Measurements from ENCODE around the gene TTC24.
A peak's percentile ranks its signal among the peaks of the same experiment; 100 is the strongest.
"Not testable (repeated sequence)": the region's sequence is repeated elsewhere in the genome, so short reads cannot be mapped to it uniquely, and the experiment has no call there.

Gene TTC24

GRCh38 chr1:156624814-156625435 lies 45.4 kb downstream of the TTC24 start:
- no peak for TF ChIP-seq ZFX (IDR thresholded peaks at IDR 0.05)
- no peak for TF ChIP-seq CTCF (conservative IDR thresholded peaks at IDR 0.05)
- no peak overlapping the region for H3K27ac ChIP-seq

GRCh38 chr1:156625436-156626078 lies 46.0 kb downstream of the TTC24 start:
- no peak for TF ChIP-seq ZFX (IDR thresholded peaks at IDR 0.05)
- peak; percentile 95 for TF ChIP-seq CTCF (conservative IDR thresholded peaks at IDR 0.05)
- no peak overlapping the region for H3K27ac ChIP-seq

- no peak overlapping the region for H3K27ac ChIP-seq
- TF ChIP-seq ZFX (IDR thresholded peaks at IDR 0.05) = no peak
- peak; percentile 78 for TF ChIP-seq CTCF (conservative IDR thresholded peaks at IDR 0.05)
These were observed 46.5 kb downstream of the TTC24 start for GRCh38 chr1:156626079-156626438.

GRCh38 chr1:156627313-156627880 lies 47.9 kb downstream of the TTC24 start:
- H3K27ac ChIP-seq = no peak overlapping the region
- TF ChIP-seq ZFX (IDR thresholded peaks at IDR 0.05) (no peak), CTCF (conservative IDR thresholded peaks at IDR 0.05) (peak; percentile 89)

GRCh38 chr1:156629823-156630449 lies 50.4 kb downstream of the TTC24 start:
- TF ChIP-seq CTCF (conservative IDR thresholded peaks at IDR 0.05) (no peak), ZFX (IDR thresholded peaks at IDR 0.05) (no peak)
- no peak overlapping the region for H3K27ac ChIP-seq

GRCh38 chr1:156631152-156631551 lies 51.6 kb downstream of the TTC24 start:
- peak; percentile 31 for TF ChIP-seq CTCF (conservative IDR thresholded peaks at IDR 0.05)
- H3K27ac ChIP-seq = not testable (repeated sequence)

- H3K27ac ChIP-seq = no peak overlapping the region
- TF ChIP-seq ZFX (IDR thresholded peaks at IDR 0.05) = no peak
- no peak for TF ChIP-seq CTCF (conservative IDR thresholded peaks at IDR 0.05)
These were observed 52.8 kb downstream of the TTC24 start for GRCh38 chr1:156632355-156632754.
